Ecto neural progenitor cell (in vitro differentiated cells): Measurements from ENCODE around the gene GPR15LG.
"Not testable (repeated sequence)": the region's sequence is repeated elsewhere in the genome, so short reads cannot be mapped to it uniquely, and the experiment has no call there.

Experiments used
- DNase-seq: peaks from one replicate; pipeline ENCODE4 v3.0.0-alpha.2; 2018; ENCODE audit warnings: low spot score

GPR15LG gene

DNA sequence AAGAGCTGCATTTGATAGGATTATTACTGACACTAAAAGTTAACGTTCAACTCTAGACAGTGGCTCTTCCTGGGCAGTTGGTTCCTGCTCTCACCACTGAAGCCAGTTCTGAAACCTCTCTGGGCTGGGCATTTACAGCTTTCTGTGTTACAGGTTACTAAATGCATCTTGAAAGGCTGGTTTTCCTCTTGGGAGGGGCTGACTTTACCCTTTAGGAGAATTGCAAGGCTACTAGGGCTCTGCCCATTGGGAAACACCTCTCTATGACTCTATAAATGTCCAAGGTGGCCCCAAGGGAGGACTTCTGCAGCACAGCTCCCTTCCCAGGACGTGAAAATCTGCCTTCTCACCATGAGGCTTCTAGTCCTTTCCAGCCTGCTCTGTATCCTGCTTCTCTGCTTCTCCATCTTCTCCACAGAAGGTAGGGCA lies at the start of gene GPR15LG:
TSS of gene GPR15LG (plus strand) at position 301 of the 429 bp plus-strand sequence. CDS start at position 352, 51 bp downstream.
- DNase-seq, result no peak

DNA sequence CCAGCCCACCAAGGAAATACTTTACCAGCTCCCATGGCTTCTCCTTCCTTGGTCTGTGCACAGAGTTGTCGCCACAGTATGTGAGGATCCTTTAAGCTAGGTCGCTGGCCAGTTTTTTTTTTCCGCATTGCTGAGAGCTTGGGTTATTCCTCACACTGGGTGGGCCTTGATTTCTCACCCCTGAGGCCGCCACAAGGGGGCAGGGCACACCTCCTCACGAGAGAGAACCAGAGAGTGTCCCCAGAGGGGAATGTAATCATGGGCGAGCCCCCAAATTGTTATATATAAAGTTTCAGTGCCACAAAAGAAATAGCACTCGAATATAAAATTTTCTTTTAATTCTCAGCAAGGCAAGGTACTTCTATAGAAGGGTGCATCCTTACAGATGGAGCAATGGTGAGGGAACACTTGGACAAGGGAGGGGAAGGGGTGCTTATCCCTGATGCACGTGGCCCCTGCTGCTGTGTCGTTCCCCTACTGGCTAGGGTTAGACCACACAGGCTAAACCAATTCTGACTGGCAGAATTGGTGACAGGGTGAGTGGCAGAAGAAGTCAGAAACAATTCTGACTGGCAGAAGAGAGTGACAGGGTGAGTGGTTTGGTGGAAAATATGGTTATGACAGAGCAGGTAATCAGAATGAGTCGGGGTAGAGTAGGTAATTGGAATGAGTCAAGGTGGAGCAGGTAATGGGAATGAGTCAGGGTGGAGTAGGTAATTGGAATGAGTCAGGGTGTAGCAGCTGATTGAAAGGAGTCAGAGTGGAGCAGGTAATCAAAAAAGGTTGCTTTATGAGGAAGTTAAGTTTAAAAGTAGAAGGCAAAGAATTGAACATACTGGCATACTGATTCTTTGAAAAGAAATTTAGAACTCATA lies 47.5 kb upstream of the GPR15LG start:
- not testable (repeated sequence) for DNase-seq

DNA sequence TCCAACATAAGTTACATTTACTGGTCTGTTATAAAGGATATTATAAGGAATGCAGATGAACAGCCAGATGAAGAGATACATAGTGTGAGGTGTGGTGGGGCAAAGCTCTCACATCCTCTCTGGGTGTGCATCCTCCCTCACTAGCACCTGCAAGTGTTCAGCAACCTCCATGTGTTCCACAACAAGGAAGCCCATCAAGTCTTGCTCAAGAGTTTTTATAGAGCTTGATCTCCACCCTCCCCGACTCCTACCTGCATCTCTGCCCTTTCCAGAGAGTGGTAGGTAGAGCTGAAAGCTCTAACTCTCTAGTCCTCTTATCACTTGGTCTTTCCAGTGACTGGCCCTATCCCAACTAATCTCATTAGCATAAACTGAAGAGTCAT lies 46.8 kb upstream of the GPR15LG start:
- DNase-seq, result no peak

DNA sequence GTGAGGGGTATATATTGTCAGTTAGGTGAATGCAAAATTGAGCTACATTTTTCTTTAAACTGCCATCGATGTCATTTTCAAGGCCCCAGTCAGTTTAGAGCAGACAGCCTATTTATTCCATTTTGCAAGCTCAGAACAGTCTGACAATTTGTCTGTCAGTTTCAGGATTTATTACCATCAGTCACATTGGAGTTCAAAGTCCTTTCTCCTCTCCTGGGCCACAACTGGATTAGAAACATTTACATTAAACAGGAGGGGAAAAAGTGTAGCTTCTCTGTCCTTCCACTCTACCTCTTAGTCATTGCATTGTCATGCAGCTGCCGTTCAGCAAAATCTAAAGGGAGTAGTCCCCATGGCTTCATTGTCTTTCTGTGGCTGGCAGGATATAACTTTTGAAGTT lies 37.8 kb upstream of the GPR15LG start:
- DNase-seq, result no peak

DNA sequence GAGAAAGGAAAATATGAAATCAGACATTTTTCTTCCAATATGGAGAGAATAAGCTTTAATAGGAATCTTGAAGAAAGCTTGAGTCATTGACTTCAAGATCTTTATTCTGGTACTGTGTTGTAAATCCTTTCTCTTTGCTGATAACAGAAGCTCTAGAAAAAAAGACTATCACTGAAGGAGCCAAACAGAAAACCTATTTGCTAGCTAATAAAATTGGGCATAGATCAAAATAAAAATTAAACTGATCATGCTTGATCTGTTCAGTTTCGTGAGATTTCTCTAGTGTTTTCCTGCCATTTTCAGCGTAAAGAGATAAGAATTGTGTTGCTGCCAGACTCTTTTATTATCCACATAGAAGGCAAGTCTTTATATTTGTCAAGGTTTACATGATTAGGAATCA lies 35.8 kb upstream of the GPR15LG start:
- DNase-seq, result no peak

DNA sequence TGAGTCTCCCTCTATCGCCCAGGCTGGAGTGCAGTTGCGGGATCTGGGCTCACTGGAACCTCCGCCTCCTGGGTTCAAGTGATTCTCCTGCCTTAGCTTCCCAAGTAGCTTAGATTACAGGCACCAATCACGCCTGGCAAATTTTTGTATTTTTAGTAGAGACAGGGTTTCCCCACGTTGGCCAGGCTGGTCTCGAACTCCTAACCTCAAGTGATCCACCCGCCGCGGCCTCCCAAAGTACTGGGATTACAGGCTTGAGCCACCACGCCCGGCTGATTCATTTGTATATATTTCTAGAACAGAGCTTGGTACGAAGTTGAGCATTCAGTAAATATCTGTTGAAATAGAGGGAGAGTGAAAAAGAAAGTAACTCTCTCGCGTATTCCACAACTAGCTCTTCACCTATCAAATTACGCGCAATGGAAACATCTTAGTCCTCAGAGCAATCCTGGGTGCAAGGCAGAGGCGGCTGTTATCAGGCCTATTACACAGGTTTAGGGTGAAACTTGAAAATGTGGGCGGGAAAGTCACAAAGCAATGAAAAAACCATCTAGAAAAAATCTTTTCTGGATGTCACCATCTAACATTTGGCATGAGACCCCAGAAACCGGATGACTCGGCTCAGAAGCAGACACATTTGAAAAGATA lies 35.0 kb upstream of the GPR15LG start:
- no peak for DNase-seq

DNA sequence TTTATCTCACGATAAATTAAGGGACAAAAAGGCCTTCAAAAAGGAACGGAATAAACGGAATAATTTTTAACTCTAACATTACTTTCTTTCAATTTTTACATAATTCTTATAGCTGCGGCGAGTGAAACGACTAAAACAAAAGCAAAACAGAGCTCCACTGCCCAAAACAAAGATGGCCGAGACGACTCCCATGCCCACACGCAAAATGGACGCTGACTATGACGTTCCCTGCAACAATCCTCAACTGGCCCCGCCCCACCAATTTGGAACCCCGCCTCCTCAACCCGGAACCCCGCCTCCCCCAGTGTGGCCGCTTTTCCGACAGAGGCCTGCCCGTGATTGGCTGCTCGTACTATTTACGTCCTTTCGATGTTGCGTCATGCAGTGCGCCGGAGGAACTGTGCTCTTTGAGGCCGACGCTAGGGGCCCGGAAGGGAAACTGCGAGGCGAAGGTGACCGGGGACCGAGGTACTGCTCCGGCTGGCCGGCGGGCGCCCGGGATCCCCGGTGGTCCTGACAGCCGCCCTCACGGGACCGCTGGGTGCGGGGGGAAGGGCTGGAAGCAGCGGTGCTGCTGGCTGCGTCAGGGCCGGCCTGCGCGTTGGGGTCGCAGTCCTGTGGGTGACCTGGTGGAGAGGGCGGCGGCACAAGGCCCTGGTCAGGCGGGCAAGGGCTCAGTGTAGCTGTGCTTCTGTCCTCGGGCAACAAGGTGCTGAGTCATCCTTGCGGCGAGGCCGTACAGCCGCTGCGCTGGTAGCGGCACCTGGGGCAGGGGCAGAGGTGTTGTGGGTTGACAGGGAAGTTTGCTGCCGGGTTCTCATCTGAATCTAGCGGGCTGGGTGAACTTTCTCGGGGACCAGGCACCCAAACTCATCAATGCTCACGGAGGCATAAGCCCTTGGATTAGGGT lies 34.2 kb upstream of the GPR15LG start, which contains the start of gene GHITM:
TSS of gene GHITM (plus strand) at position 384 of the 910 bp plus-strand sequence. CDS start 1,992 bp downstream, outside the sequence.
- DNase-seq, result peak; percentile 99

DNA sequence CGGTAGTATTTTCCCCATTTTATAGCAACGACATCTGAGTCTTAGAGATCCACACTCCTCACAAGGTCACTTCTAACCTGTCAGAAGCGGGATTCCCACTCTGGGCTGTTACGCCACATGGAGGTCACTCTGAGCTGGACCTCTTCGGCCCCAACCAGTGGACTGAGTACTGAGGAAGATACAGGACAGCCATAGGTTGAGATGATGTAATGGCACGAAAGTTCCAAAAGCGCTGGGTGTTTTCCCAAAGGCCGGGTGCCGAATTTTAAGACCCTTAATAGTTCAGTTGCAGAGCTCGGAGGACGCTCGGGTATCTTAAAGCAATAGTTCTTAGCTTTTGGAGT lies 33.6 kb upstream of the GPR15LG start:
- DNase-seq, result no peak

DNA sequence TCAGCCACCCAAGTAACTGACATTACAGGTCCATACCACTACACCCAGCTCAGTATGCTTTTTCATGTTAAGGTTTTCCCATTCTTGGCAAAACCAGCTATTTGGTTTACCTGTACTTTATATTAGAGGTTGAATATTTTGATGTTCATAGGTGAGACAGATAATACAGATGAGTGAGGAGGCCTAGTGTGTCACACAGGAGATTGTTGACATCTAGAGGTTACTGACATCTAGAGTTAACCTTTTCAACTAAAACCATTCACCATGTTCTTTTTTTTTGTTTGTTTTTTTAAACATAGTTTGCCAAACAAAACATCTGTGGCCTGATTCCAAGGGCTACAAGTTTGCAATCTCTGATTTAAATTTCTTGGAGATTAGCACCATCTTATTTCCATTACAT lies 26.3 kb upstream of the GPR15LG start:
- no peak for DNase-seq

DNA sequence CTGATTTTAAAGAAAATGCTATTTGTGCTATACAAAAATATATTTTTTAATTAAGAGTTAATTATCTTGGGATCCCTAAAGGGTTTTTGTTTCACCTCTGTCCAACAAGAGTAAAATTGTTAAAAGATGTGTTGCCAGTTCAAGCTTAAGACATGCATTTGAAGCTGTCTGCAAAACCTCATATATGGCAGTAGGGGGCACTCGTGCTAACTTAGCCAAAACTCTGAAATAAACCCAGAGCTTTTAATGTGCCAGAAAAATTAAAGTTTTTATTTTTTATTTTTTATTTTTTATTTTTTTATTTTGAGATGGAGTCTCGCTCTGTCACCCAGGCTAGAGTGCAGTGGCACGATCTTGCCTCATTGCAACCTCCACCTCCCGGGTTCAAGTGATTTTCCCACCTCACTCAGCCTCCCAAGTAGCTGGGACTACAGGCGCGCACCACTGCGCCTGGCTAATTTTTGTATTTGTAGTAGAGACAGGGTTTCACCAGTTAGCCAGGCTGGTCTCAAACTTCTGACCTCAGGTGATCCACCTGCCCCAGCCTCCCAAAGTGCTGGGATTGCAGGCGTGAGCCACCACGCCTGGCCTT lies 25.5 kb upstream of the GPR15LG start:
- DNase-seq, result not testable (repeated sequence)

DNA sequence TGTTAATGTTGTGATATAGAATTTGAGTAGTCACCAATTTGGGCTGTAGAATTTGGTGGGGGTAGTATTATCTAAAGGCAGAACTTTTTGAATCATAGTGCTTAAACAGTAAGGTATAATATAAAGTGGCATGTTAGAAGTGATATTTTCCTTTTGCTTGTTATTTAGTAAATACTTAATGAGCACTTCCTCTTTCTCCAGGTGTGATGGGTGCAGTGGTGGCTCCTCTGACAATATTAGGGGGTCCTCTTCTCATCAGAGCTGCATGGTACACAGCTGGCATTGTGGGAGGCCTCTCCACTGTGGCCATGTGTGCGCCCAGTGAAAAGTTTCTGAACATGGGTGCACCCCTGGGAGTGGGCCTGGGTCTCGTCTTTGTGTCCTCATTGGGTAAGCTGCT lies 23.7 kb upstream of the GPR15LG start:
- DNase-seq, result no peak

DNA sequence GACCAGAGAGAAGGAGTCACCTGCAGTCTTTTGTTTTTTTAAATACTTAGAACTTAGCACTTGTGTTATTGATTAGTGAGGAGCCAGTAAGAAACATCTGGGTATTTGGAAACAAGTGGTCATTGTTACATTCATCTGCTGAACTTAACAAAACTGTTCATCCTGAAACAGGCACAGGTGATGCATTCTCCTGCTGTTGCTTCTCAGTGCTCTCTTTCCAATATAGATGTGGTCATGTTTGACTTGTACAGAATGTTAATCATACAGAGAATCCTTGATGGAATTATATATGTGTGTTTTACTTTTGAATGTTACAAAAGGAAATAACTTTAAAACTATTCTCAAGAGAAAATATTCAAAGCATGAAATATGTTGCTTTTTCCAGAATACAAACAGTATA lies 20.8 kb upstream of the GPR15LG start:
- no peak for DNase-seq

DNA sequence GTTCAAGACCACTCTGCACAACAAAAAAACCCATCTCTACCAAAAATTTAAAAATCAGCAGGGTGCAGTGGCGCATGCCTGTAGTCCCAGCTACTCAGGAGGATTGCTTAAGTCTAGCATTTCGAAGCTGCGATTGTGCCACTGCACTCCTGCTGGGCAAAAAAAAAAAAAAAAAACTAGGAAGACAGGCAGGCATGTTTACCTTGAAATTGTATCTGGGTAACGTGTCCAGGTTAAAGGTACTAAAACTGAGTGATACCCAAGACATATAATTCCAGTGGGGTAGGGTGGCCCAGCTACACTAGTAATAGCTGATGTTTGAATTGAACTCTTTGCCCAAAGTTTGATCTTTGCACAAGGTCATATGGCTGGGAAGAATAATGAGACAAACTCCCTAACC lies 18.1 kb upstream of the GPR15LG start:
- no peak for DNase-seq

DNA sequence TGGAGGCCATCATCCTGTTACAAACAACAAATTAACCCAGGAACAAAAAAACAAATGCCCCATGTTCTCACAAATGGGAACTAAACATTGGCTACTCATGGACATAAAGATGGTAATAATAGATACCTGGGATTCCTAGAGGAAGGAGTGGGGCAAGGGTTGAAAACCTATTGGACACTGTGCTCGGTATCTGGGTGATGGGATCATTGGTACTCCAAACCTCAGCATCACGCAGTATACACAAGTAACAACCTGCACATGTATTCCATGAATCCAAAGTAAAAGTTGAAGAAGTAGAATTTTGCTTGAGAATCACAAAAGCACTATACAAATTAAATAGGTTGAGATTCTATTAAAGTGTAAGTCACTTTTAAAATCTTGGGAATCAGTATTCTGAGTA lies 17.6 kb upstream of the GPR15LG start:
- DNase-seq, result no peak

DNA sequence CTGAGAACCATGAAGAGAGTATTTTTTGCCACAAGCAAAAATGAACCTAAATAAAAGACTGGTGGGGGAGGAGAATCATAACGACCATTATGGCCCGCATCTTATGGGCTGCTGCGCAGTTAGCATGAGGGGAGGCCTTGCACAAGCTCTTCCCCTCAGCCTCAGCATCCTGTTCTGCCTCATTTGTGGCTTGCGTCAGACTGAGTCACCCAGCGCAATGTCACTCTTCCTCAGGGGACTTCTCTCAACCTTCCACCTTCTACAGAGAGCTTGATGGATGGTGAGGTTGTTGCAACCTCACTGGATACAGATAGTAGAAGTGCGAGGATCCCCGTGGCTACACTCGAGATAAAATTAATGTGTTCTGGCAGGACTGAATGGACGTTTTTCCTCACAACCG lies 16.8 kb upstream of the GPR15LG start:
- no peak for DNase-seq

DNA sequence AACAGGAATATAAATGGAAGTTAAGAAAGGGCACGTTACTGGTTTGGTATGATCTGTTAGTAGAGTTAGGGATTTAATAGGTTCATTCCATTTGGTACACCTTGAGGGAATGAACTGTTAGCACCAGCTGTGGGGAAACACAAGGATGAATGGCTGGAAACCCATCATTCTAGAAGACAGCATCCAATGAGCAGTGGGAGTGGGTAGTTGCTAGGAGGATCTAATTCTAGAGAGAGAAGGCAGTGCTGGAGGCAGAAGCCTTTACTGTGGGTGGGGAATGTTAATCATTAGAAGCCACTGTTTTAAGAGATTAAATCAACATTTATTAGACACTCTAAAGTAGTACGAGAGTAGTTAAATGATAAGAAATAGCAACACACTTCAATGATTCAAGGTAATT lies 15.5 kb upstream of the GPR15LG start:
- DNase-seq, result no peak

DNA sequence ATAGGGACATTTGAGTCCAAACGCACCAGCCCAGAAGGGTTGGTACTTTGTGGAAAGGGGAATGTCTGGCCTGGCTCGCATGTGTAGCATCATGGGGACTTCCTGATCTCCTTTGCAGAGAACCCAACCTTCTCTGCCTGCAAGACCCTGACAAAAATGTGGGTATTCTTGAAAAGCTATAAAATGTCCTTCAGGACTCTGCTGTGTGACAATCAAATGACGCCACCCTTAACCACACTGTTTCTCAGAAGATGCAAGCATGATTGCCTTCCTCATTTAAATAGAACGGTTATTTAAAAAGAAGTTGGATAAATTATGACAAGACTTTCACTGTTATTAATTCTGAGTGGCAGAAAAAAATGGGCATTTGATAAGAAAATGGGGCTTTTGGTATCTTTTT lies 15.1 kb upstream of the GPR15LG start:
- DNase-seq, result no peak

DNA sequence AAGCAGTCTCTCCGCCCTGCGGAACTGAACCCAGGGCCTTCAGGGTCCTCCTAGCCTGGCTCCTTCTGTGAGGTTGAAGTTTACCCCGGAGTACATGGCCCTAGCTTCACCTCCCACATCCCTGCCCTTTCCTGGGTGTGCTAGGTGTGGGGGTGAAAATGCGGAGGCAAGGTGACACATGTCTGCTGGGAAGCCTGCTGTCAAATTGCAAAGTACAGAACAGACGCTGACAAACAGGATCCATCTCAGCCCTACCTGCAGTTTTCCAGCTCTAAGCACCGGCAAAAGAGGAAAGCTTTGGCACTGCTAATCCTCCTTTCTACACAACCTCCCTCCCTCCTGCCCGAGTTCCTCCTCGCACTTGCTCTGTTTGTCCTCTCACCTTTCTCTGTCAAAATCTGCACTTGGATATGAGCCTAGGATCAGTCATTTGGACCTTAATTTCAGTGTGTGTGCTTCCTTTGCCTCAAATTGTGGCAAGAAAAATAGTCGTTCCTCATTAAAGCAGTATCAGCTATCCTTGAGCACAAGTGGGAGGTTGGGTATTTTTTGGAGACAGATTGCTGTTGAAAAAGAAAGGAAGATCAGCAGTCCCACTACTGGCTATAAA lies 14.4 kb upstream of the GPR15LG start:
- no peak for DNase-seq

DNA sequence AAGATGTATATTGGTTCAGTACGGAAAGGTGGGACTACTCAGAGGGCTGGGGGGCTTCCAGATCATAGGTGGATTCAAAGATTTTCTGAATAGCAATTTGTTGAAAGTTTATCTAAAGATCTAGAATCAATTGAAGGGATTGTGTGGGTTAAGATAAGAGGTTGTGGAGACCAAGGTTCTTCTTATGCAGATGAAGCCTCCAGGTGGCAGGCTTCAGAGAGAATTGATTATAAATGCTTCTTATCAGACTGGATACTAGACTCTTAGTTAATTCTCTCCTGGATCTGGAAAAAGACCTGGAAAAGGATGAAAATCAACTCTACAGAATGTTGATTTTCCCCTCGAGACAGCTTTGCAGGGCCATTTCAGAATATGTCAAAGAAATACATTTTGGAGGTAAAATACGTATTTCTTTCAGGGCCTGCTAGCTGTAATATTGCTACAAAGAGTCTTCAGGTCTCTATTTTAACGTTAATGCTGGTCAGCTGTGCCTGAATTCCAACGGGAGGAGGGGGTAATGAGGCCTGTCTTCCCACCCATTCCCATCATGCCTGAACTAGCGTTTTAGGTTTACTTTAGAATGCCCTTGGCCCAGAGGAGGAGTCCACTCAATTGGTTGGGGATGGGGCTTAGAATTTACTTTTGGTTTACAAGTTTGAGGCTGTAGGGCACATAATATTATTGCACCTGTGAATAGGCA lies 12.8 kb upstream of the GPR15LG start:
- DNase-seq, result no peak

DNA sequence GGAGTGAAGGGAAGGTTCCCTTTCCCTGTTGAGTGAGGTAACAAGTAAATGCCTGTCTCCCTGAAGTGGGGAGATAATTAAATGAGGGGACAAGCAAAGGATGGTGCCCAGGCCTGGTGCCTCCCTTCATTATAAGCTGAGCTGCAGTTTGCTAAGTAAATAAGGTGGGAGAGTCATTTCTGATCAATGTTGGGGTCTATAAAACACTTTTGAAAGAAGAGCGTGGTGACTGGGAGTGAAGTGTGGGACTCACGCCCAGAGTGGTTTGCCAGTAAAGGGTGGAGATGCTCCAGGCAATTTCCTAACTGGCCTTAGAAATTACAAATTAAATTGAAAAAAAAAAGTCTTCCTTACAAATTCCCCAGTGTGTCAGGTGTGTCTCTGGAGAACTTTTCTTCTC lies 9.6 kb upstream of the GPR15LG start:
- no peak for DNase-seq

DNA sequence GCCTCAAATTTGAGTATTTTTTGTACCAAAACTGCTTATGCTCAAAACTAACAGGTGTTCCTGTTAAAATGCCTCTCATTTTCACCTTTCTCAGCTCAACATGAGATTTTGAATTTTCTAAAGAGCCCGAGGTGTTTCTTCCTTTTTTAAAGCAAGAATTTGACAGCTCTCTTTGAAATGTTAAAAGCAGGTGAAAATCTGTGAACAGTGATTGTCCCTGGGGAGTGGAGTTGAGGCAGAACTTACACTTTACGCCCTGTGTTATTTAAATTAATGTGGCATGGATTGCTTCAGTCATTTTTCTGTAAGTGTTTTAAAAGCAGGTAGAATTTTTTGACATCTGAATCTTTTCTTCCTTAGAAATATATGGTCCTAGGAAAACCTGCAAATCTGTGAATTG lies 9.2 kb upstream of the GPR15LG start:
- no peak for DNase-seq
